ENCODE data around the gene SEC14L1.

Gene SEC14L1

GRCh38 chr17:77160875-77161530 is 20.2 kb downstream of the SEC14L1 start:
- no peak for DNase-seq (ENCODE audit: extremely low read depth in 1 of 2, low read depth in 1 of 2)

GRCh38 chr17:77161953-77162352 is 21.2 kb downstream of the SEC14L1 start:
- no peak for DNase-seq (ENCODE audit: extremely low read depth in 1 of 2, low read depth in 1 of 2)

GRCh38 chr17:77163001-77163400 is 22.2 kb downstream of the SEC14L1 start:
- no peak for DNase-seq (ENCODE audit: extremely low read depth in 1 of 2, low read depth in 1 of 2)

GRCh38 chr17:77163511-77164280 is 22.9 kb downstream of the SEC14L1 start:
- no peak for DNase-seq (ENCODE audit: extremely low read depth in 1 of 2, low read depth in 1 of 2)

GRCh38 chr17:77164483-77165091 is 23.8 kb downstream of the SEC14L1 start:
- DNase-seq (ENCODE audit: extremely low read depth in 1 of 2, low read depth in 1 of 2), result no peak

GRCh38 chr17:77165577-77165976 is 24.8 kb downstream of the SEC14L1 start:
- no peak for DNase-seq (ENCODE audit: extremely low read depth in 1 of 2, low read depth in 1 of 2)

GRCh38 chr17:77167472-77168306 is 26.9 kb downstream of the SEC14L1 start:
- no peak for DNase-seq (ENCODE audit: extremely low read depth in 1 of 2, low read depth in 1 of 2)

- no peak for DNase-seq (ENCODE audit: extremely low read depth in 1 of 2, low read depth in 1 of 2)
Measured at GRCh38 chr17:77173104-77173503, 32.3 kb downstream of the SEC14L1 start.

GRCh38 chr17:77174928-77175661 is 34.3 kb downstream of the SEC14L1 start:
- DNase-seq (ENCODE audit: extremely low read depth in 1 of 2, low read depth in 1 of 2), result no peak

GRCh38 chr17:77177002-77177741 is 36.4 kb downstream of the SEC14L1 start:
- DNase-seq (ENCODE audit: extremely low read depth in 1 of 2, low read depth in 1 of 2), result no peak

GRCh38 chr17:77178050-77178449 is 37.3 kb downstream of the SEC14L1 start:
- DNase-seq (ENCODE audit: extremely low read depth in 1 of 2, low read depth in 1 of 2), result no peak

GRCh38 chr17:77178563-77178962 is 37.8 kb downstream of the SEC14L1 start:
- no peak for DNase-seq (ENCODE audit: extremely low read depth in 1 of 2, low read depth in 1 of 2)

GRCh38 chr17:77180503-77181357 is 40.0 kb downstream of the SEC14L1 start:
- no peak for DNase-seq (ENCODE audit: extremely low read depth in 1 of 2, low read depth in 1 of 2)

GRCh38 chr17:77182205-77183172 is 41.7 kb downstream of the SEC14L1 start:
- DNase-seq (ENCODE audit: extremely low read depth in 1 of 2, low read depth in 1 of 2), result no peak

GRCh38 chr17:77184474-77184873 is 43.7 kb downstream of the SEC14L1 start:
- no peak for DNase-seq (ENCODE audit: extremely low read depth in 1 of 2, low read depth in 1 of 2)

GRCh38 chr17:77185137-77185536 is 44.4 kb downstream of the SEC14L1 start:
- DNase-seq (ENCODE audit: extremely low read depth in 1 of 2, low read depth in 1 of 2), result no peak

- peak; percentile 34 to 52 for DNase-seq (ENCODE audit: extremely low read depth in 1 of 2, low read depth in 1 of 2)
Measured at GRCh38 chr17:77186141-77186604, 45.4 kb downstream of the SEC14L1 start.

Measured in stimulated activated CD8-positive, alpha-beta memory T cell treated with anti-CD3 and anti-CD28 coated beads, Interleukin-7, amount 100 ng/mL, for 48 hours (primary cell).